ENCODE data around the gene ARMC9. TPM values are rescaled to one million over a fixed set of nuclear protein-coding genes. Genes with fewer than 3 reads are reported as not detected.

The ARMC9 gene
- total RNA-seq, 1 experiment from 2014 or later: 16.4 TPM

- Histone ChIP-seq H3K4me2 (ENCODE audit: low read length) (no peak overlapping the region), H3K9me3 (ENCODE audit: control insufficient read depth in 1 of 2, insufficient read depth in 1 of 2, low read depth in 1 of 2, low read length in 2 of 2) (no peaks in the 10 kb centered on the region), H3K4me1 (ENCODE audit: control insufficient read depth in 1 of 2, insufficient read depth in 2 of 2, low read length in 2 of 2) (peaks cover 0 to 6% of the 10 kb centered on the region in 2 experiments; a peak in 1 of 4 replicates), H3K9me2 (ENCODE audit: insufficient read depth) (no peaks in the 10 kb centered on the region), H3K36me3 (ENCODE audit: control insufficient read depth in 1 of 2, insufficient read depth in 2 of 2, low read length in 2 of 2) (no peaks in the 10 kb centered on the region), H2AFZ (ENCODE audit: low read depth, low read length, poor library complexity, severe bottlenecking) (no peak overlapping the region), H3K4me3 (replicated peaks in 1 of 2; ENCODE audit: low read depth in 1 of 2, low read length in 2 of 2) (no peak overlapping the region), H4K20me1 (ENCODE audit: insufficient read depth) (no peaks in the 10 kb centered on the region), H3K9ac (ENCODE audit: low read length) (no peak overlapping the region), H3K27ac (ENCODE audit: low read depth, low read length) (no peak overlapping the region), H3K27me3 (ENCODE audit: insufficient read depth, low read length) (no peaks in the 10 kb centered on the region), H3K79me2 (ENCODE audit: insufficient read depth, low read length) (no peaks in the 10 kb centered on the region)
- ChIA-PET POLR2A (no interaction called here), CTCF (no interaction called here), RAD21 (ENCODE audit: low non-redundant PET in 1 of 2, low total read pairs in 2 of 2, uncharacterized antibody in 2 of 2, unreplicated experiment in 2 of 2) (no interaction called here)
- ATAC-seq (no peak), DNase-seq (ENCODE audit: low read depth, low spot score) (no peak)
- TF ChIP-seq YY1 (IDR thresholded peaks at IDR 0.05; ENCODE audit: extremely low read depth, insufficient replicate concordance, low read depth, low read length) (no peak), CBX3 (IDR thresholded peaks at IDR 0.05; ENCODE audit: low read depth) (no peak), MAX (IDR thresholded peaks at IDR 0.05) (no peak), ZNF274 (IDR thresholded peaks at IDR 0.05; ENCODE audit: low read depth, low read length) (no peak), CEBPB (IDR thresholded peaks at IDR 0.05; ENCODE audit: low read depth) (no peak), ATF3 (IDR thresholded peaks at IDR 0.05) (no peak), FOSL1 (IDR thresholded peaks at IDR 0.05; ENCODE audit: low read depth) (no peak), POLR2AphosphoS5 (IDR thresholded peaks at IDR 0.05; ENCODE audit: low read depth, low read length) (no peak), SIN3A (IDR thresholded peaks at IDR 0.05; ENCODE audit: low read depth) (no peak), RAD21 (IDR thresholded peaks at IDR 0.05; ENCODE audit: low read depth) (no peak), JUND (IDR thresholded peaks at IDR 0.05) (no peak), ZFX (IDR thresholded peaks at IDR 0.05) (no peak), POLR2A (IDR thresholded peaks at IDR 0.05; ENCODE audit: borderline replicate concordance, extremely low read depth, insufficient read depth, insufficient read length) (no peak), ZBTB33 (IDR thresholded peaks at IDR 0.05; ENCODE audit: extremely low read depth, insufficient replicate concordance, low read length) (no peak), EZH2 (IDR thresholded peaks at IDR 0.05) (no peak)
- BruUV-seq (replicated peaks): no TSS peak
- intact Hi-C loops (cut with micrococcal nuclease): no loop called here
Observed at GRCh38 chr2:231187736-231188505, 10.5 kb upstream of the ARMC9 start.
